CD14-positive monocyte (primary cell): ENCODE data around the gene GLIS2. TPM values are rescaled to one million over a fixed set of nuclear protein-coding genes. Genes with fewer than 3 reads are reported as not detected.
A peak's percentile ranks its signal among the peaks of the same experiment; 100 is the strongest.

Source experiments
- DNase-seq, 3 donors: peaks; one replicate each; pipeline ENCODE4 v3.0.0-alpha.2; 2011 to 2022
- H2AFZ ChIP-seq: 2 replicates; pipeline ENCODE4 v1.6.0; 2012; ENCODE audit warnings: mild to moderate bottlenecking, low read depth, low read length, inconsistent platforms; ENCODE audit not compliant: insufficient read depth, poor library complexity, severe bottlenecking
- H3K27ac ChIP-seq, 2 donors: 1 replicate in 1 of 2; 2 replicates in 1 of 2; pipeline ENCODE4 v1.5.1; 2012 to 2013; ENCODE audit warnings: low read length in 2 of 2, control low read depth in 1 of 2, inconsistent platforms in 1 of 2, low read depth in 1 of 2, mild to moderate bottlenecking in 1 of 2
- H3K27me3 ChIP-seq, 2 donors: one replicate each; pipeline versions ENCODE4 v1.6.0 to v1.6.1; 2011 to 2013; ENCODE audit warnings: low read length in 2 of 2; ENCODE audit not compliant: control insufficient read depth in 2 of 2, insufficient read depth in 2 of 2
- H3K36me3 ChIP-seq, 2 donors: replicated peaks in 1 of 2; 1 replicate in 1 of 2; 2 replicates in 1 of 2; pipeline versions ENCODE4 v1.5.1 to v1.6.1; 2012 to 2013; ENCODE audit warnings: low read length in 2 of 2, control low read depth in 1 of 2, inconsistent platforms in 1 of 2, mild to moderate bottlenecking in 1 of 2; ENCODE audit not compliant: insufficient read depth in 2 of 2, control insufficient read depth in 1 of 2
- H3K4me1 ChIP-seq, 2 donors: 1 replicate in 1 of 2; 2 replicates in 1 of 2; pipeline versions ENCODE4 v1.5.1 to v1.6.1; 2012 to 2013; ENCODE audit warnings: low read length in 2 of 2, control low read depth in 1 of 2, inconsistent platforms in 1 of 2, mild to moderate bottlenecking in 1 of 2, moderate library complexity in 1 of 2; ENCODE audit not compliant: insufficient read depth in 2 of 2, control insufficient read depth in 1 of 2
- H3K4me2 ChIP-seq: replicated peaks from 2 replicates; pipeline ENCODE3; 2012; ENCODE audit warnings: low read length, moderate library complexity, mild to moderate bottlenecking; ENCODE audit not compliant: poor library complexity, severe bottlenecking; ENCODE audit errors: extremely low read depth
- H3K4me3 ChIP-seq, 3 experiments: fragments of 200-600 bp in 1 of 3; sonication (generic) in 1 of 3; replicated peaks in 1 of 3; 1 replicate in 2 of 3; 2 replicates in 1 of 3; pipeline ENCODE4 v1.5.1; 2011 to 2013; ENCODE audit warnings: low read length in 3 of 3, mild to moderate bottlenecking in 3 of 3, control low read depth in 2 of 3, low read depth in 2 of 3, inconsistent platforms in 1 of 3, moderate library complexity in 1 of 3
- H3K79me2 ChIP-seq: 2 replicates; pipeline ENCODE4 v1.6.0; 2012; ENCODE audit warnings: mild to moderate bottlenecking, control low read depth, inconsistent platforms, low read length, moderate library complexity; ENCODE audit not compliant: insufficient read depth
- H3K9ac ChIP-seq: 2 replicates; pipeline ENCODE4 v1.6.0; 2017; ENCODE audit warnings: low read length, mild to moderate bottlenecking; ENCODE audit not compliant: insufficient read depth, poor library complexity, severe bottlenecking
- H3K9me3 ChIP-seq, 2 donors: replicated peaks in 1 of 2; 1 replicate in 1 of 2; 2 replicates in 1 of 2; pipeline versions ENCODE4 v1.5.1 to v1.6.1; 2012 to 2013; ENCODE audit warnings: low read length in 2 of 2, control low read depth in 1 of 2; ENCODE audit not compliant: control insufficient read depth in 1 of 2, insufficient read depth in 1 of 2
- H4K20me1 ChIP-seq: 2 replicates; pipeline ENCODE4 v1.6.0; 2012; ENCODE audit warnings: mild to moderate bottlenecking, low read length, control low read depth, moderate library complexity; ENCODE audit not compliant: insufficient read depth
- H3K27ac Mint-ChIP-seq, 7 donors: one replicate each; pipeline ENCODE4 v1.8.0; 2020; ENCODE audit warnings: mild to moderate bottlenecking in 7 of 7, mixed read lengths in 7 of 7, moderate library complexity in 6 of 7, inconsistent platforms in 2 of 7
- H3K27me3 Mint-ChIP-seq, 3 donors: one replicate each; pipeline ENCODE4 v1.8.0; 2021 to 2022; ENCODE audit warnings: low read depth in 3 of 3, mild to moderate bottlenecking in 3 of 3, mixed read lengths in 3 of 3, moderate library complexity in 3 of 3, inconsistent platforms in 1 of 3
- H3K36me3 Mint-ChIP-seq, 2 donors: one replicate each; pipeline ENCODE4 v1.8.0; 2020; ENCODE audit warnings: mixed read lengths in 2 of 2, inconsistent platforms in 1 of 2, mild to moderate bottlenecking in 1 of 2
- H3K4me1 Mint-ChIP-seq: one replicate; pipeline ENCODE4 v1.8.0; 2020; ENCODE audit warnings: mild to moderate bottlenecking, mixed read lengths
- H3K4me3 Mint-ChIP-seq, 2 donors: one replicate each; pipeline ENCODE4 v1.8.0; 2020; ENCODE audit warnings: mild to moderate bottlenecking in 2 of 2, mixed read lengths in 2 of 2, moderate library complexity in 1 of 2
- H3K9me3 Mint-ChIP-seq, 7 donors: one replicate each; pipeline ENCODE4 v1.8.0; 2020 to 2022; ENCODE audit warnings: mixed read lengths in 7 of 7, mild to moderate bottlenecking in 6 of 7, moderate library complexity in 6 of 7, inconsistent platforms in 2 of 7
- WGBS: methylation state at CpG from one replicate; pipeline ENCODE4 v1.1.5; 2013; ENCODE audit warnings: missing lambda C conversion rate; ENCODE audit not compliant: insufficient coverage; 5-methylcytosine and 5-hydroxymethylcytosine counted together
- intact Hi-C, 2 donors: fragments of 100-400 bp; cut with micrococcal nuclease; formaldehyde crosslinking; loops; one replicate each; pipeline versions ENCODE4 v1.15.0 to v1.15.1; 2023
- polyA plus RNA-seq, 3 donors: library from polyadenylated mRNA; depleted of rRNA in 1 of 3; unstranded in 2 of 3; stranded (reverse) in 1 of 3; fragments of 300-500 nt in 2 of 3; fragments of >200 nt in 1 of 3; fragmentation: Illumina TruSeq in 2 of 3; gene quantifications; 1 replicate in 2 of 3; 2 replicates in 1 of 3; pipeline ENCODE4 v1.2.3, GENCODE V29; 2012 to 2021
- TF ChIP-seq, protein P1 (sequence below): fragments of 200-600 bp; IDR thresholded peaks from one replicate; pipeline ENCODE4 v1.8.0; 2022; ENCODE audit warnings: antibody characterized with exemption, mild to moderate bottlenecking

Gene GLIS2
- polyA plus RNA-seq, 3 donors, result 0.03 TPM; not detected in 2

DNA sequence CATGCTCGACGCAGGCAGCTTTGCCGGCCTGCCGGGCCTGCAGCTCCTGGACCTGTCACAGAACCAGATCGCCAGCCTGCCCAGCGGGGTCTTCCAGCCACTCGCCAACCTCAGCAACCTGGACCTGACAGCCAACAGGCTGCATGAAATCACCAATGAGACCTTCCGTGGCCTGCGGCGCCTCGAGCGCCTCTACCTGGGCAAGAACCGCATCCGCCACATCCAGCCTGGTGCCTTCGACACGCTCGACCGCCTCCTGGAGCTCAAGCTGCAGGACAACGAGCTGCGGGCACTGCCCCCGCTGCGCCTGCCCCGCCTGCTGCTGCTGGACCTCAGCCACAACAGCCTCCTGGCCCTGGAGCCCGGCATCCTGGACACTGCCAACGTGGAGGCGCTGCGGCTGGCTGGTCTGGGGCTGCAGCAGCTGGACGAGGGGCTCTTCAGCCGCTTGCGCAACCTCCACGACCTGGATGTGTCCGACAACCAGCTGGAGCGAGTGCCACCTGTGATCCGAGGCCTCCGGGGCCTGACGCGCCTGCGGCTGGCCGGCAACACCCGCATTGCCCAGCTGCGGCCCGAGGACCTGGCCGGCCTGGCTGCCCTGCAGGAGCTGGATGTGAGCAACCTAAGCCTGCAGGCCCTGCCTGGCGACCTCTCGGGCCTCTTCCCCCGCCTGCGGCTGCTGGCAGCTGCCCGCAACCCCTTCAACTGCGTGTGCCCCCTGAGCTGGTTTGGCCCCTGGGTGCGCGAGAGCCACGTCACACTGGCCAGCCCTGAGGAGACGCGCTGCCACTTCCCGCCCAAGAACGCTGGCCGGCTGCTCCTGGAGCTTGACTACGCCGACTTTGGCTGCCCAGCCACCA lies 65.4 kb downstream of the GLIS2 start:
- Mint-ChIP-seq H3K4me3 (no peak overlapping the region), H3K27me3 (peaks cover 0 to 2% (median 0%) of the 10 kb centered on the region in 3 donors), H3K27ac (peak overlapping the region in 2 of 7 donors; percentile 31 to 46), H3K9me3 (no peaks in the 10 kb centered on the region), H3K36me3 (peaks cover 32 to 75% of the 10 kb centered on the region in 2 donors), H3K4me1 (peaks cover 5% of the 10 kb centered on the region)
- H3K4me3 ChIP-seq, result no peak overlapping the region
- DNase-seq, result no peak
- H2AFZ ChIP-seq, result no peak overlapping the region
- no peak overlapping the region for H3K27ac ChIP-seq
- peaks cover 7% of the 10 kb centered on the region for H3K79me2 ChIP-seq
- no peaks in the 10 kb centered on the region for H3K27me3 ChIP-seq
- intact Hi-C loops, result no loop called here
- H3K9me3 ChIP-seq, result no peaks in the 10 kb centered on the region
- no peaks in the 10 kb centered on the region for H3K4me1 ChIP-seq
- H4K20me1 ChIP-seq, result peaks cover 97% of the 10 kb centered on the region
- TF ChIP-seq, protein P1, sequence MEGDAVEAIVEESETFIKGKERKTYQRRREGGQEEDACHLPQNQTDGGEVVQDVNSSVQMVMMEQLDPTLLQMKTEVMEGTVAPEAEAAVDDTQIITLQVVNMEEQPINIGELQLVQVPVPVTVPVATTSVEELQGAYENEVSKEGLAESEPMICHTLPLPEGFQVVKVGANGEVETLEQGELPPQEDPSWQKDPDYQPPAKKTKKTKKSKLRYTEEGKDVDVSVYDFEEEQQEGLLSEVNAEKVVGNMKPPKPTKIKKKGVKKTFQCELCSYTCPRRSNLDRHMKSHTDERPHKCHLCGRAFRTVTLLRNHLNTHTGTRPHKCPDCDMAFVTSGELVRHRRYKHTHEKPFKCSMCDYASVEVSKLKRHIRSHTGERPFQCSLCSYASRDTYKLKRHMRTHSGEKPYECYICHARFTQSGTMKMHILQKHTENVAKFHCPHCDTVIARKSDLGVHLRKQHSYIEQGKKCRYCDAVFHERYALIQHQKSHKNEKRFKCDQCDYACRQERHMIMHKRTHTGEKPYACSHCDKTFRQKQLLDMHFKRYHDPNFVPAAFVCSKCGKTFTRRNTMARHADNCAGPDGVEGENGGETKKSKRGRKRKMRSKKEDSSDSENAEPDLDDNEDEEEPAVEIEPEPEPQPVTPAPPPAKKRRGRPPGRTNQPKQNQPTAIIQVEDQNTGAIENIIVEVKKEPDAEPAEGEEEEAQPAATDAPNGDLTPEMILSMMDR, result no peak
- no peak overlapping the region for H3K4me2 ChIP-seq
- H3K36me3 ChIP-seq, result peaks cover 79 to 82% of the 10 kb centered on the region in 2 donors
- no peak overlapping the region for H3K9ac ChIP-seq
- WGBS, result 96% methylated on average over 59 of the region's 59 CpGs

DNA sequence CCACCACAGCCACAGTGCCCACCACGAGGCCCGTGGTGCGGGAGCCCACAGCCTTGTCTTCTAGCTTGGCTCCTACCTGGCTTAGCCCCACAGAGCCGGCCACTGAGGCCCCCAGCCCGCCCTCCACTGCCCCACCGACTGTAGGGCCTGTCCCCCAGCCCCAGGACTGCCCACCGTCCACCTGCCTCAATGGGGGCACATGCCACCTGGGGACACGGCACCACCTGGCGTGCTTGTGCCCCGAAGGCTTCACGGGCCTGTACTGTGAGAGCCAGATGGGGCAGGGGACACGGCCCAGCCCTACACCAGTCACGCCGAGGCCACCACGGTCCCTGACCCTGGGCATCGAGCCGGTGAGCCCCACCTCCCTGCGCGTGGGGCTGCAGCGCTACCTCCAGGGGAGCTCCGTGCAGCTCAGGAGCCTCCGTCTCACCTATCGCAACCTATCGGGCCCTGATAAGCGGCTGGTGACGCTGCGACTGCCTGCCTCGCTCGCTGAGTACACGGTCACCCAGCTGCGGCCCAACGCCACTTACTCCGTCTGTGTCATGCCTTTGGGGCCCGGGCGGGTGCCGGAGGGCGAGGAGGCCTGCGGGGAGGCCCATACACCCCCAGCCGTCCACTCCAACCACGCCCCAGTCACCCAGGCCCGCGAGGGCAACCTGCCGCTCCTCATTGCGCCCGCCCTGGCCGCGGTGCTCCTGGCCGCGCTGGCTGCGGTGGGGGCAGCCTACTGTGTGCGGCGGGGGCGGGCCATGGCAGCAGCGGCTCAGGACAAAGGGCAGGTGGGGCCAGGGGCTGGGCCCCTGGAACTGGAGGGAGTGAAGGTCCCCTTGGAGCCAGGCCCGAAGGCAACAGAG lies 66.3 kb downstream of the GLIS2 start:
- Mint-ChIP-seq H3K27ac (no peak overlapping the region), H3K4me1 (peaks cover 5% of the 10 kb centered on the region), H3K36me3 (peaks cover 40 to 80% of the 10 kb centered on the region in 2 donors), H3K4me3 (no peak overlapping the region), H3K27me3 (no peaks in the 10 kb centered on the region), H3K9me3 (no peaks in the 10 kb centered on the region)
- H4K20me1 ChIP-seq, result peaks cover 98% of the 10 kb centered on the region
- no peak overlapping the region for H3K4me2 ChIP-seq
- TF ChIP-seq, protein P1, result no peak
- H3K27ac ChIP-seq, result no peak overlapping the region
- H3K4me1 ChIP-seq, result no peaks in the 10 kb centered on the region
- no peaks in the 10 kb centered on the region for H3K9me3 ChIP-seq
- WGBS, result 96% methylated on average over 44 of the region's 55 CpGs
- no peak for DNase-seq
- H3K79me2 ChIP-seq, result peaks cover 7% of the 10 kb centered on the region
- H3K36me3 ChIP-seq, result peaks cover 85 to 87% of the 10 kb centered on the region in 2 donors
- no peak overlapping the region for H2AFZ ChIP-seq
- H3K9ac ChIP-seq, result no peak overlapping the region
- no peak overlapping the region for H3K4me3 ChIP-seq
- intact Hi-C loops, result no loop called here
- no peaks in the 10 kb centered on the region for H3K27me3 ChIP-seq
